H1 (cell line): ENCODE measurements around the gene MYO5A. TPM values are rescaled to one million over a fixed set of nuclear protein-coding genes. Genes with fewer than 3 reads are reported as not detected.

Experiments
- CTCF ChIA-PET: fragments of 300-600 bp; sonication (Branson Sonifier 250); formaldehyde crosslinking; loops from one replicate; lab custom pipeline; 2021; ENCODE audit not compliant: partially characterized antibody; lab: Charles Lee
- POLR2A ChIA-PET: fragments of 300-600 bp; sonication (Branson Sonifier 250); formaldehyde crosslinking; loops from one replicate; lab custom pipeline; 2021; ENCODE audit warnings: inconsistent platforms; ENCODE audit not compliant: partially characterized antibody; lab: Charles Lee
- DNase-seq, 2 experiments: peaks; one replicate each; pipeline versions ENCODE4 v3.0.0 to v3.0.0-alpha.2; 2010 to 2022; ENCODE audit warnings: low spot score in 2 of 2, low read depth in 1 of 2, mixed read lengths in 1 of 2
- FAIRE-seq: peaks from 2 replicates; lab custom pipeline; 2011; peaks lifted over from hg19 to GRCh38; lab: Jason Lieb, UNC
- H2AFZ ChIP-seq: 2 replicates; pipeline ENCODE4 v1.8.1; 2012; ENCODE audit warnings: low read length, inconsistent platforms
- H2AK5ac ChIP-seq: 2 replicates; pipeline ENCODE4 v1.6.1; 2013; ENCODE audit warnings: low read depth, low read length
- H2BK120ac ChIP-seq: replicated peaks from 2 replicates; pipeline ENCODE3; 2013; ENCODE audit warnings: low read depth, low read length, inconsistent platforms
- H2BK12ac ChIP-seq: 2 replicates; pipeline ENCODE4 v1.6.1; 2013; ENCODE audit warnings: low read depth, low read length
- H2BK15ac ChIP-seq: 2 replicates; pipeline ENCODE4 v1.6.1; 2013; ENCODE audit warnings: low read length
- H2BK20ac ChIP-seq: 2 replicates; pipeline ENCODE4 v1.6.1; 2013; ENCODE audit warnings: low read length
- H2BK5ac ChIP-seq: 2 replicates; pipeline ENCODE4 v1.6.1; 2013; ENCODE audit warnings: low read depth, low read length
- H3K14ac ChIP-seq: 2 replicates; pipeline ENCODE4 v1.6.1; 2013; ENCODE audit warnings: inconsistent platforms; ENCODE audit not compliant: insufficient read length
- H3K18ac ChIP-seq: 2 replicates; pipeline ENCODE4 v1.6.1; 2013; ENCODE audit warnings: low read length; ENCODE audit errors: extremely low read depth
- H3K23ac ChIP-seq: 2 replicates; pipeline ENCODE4 v1.6.1; 2013; ENCODE audit warnings: inconsistent platforms; ENCODE audit not compliant: insufficient read length
- H3K23me2 ChIP-seq: 2 replicates; pipeline ENCODE4 v1.6.1; 2013; ENCODE audit warnings: low read depth, low read length
- H3K27ac ChIP-seq: 2 replicates; pipeline ENCODE4 v1.6.1; 2011; ENCODE audit warnings: low read depth, low read length, inconsistent platforms
- H3K27me3 ChIP-seq, 4 experiments: replicated peaks in 1 of 4; 1 replicate in 1 of 4; 2 replicates in 3 of 4; pipeline versions ENCODE4 v1.6.1 to v1.8.1; 2011 to 2013; ENCODE audit warnings: low read length in 3 of 4, mild to moderate bottlenecking in 3 of 4, inconsistent platforms in 2 of 4, mixed read lengths in 2 of 4, moderate library complexity in 1 of 4; ENCODE audit not compliant: control insufficient read depth in 3 of 4, insufficient read depth in 3 of 4; ENCODE audit errors: extremely low read depth in 1 of 4
- H3K36me3 ChIP-seq, 4 experiments: 2 replicates each; pipeline versions ENCODE4 v1.6.1 to v1.8.1; 2011 to 2013; ENCODE audit warnings: mild to moderate bottlenecking in 4 of 4, low read length in 3 of 4, moderate library complexity in 2 of 4, control low read depth in 1 of 4, inconsistent platforms in 1 of 4; ENCODE audit not compliant: insufficient read depth in 4 of 4, control insufficient read depth in 2 of 4
- H3K4ac ChIP-seq: replicated peaks from 2 replicates; pipeline ENCODE3; 2013; ENCODE audit warnings: low read length, low read depth, mixed read lengths, inconsistent platforms; ENCODE audit not compliant: insufficient read length
- H3K4me1 ChIP-seq, 4 experiments: replicated peaks in 1 of 4; 1 replicate in 1 of 4; 2 replicates in 3 of 4; pipeline versions ENCODE4 v1.6.1 to v1.8.1; 2011 to 2013; ENCODE audit warnings: low read length in 3 of 4, inconsistent platforms in 2 of 4, mixed read lengths in 1 of 4; ENCODE audit not compliant: insufficient read depth in 4 of 4, control insufficient read depth in 3 of 4
- H3K4me2 ChIP-seq, 2 experiments: 2 replicates each; pipeline versions ENCODE4 v1.6.1 to v1.8.1; 2011 to 2013; ENCODE audit warnings: low read depth in 2 of 2, low read length in 2 of 2, control low read depth in 1 of 2, inconsistent platforms in 1 of 2, mild to moderate bottlenecking in 1 of 2; ENCODE audit not compliant: insufficient read depth in 1 of 2
- H3K4me3 ChIP-seq, 4 experiments: fragments of 200-600, 300-600 bp in 1 of 4; sonication (generic), shearing (Covaris generic), sonication (Bioruptor Twin) in 1 of 4; 2 replicates each; pipeline versions ENCODE4 v1.5.1 to v1.8.1; 2011 to 2016; ENCODE audit warnings: low read length in 4 of 4, low read depth in 3 of 4, control low read depth in 2 of 4, inconsistent platforms in 2 of 4, mild to moderate bottlenecking in 2 of 4, mixed read lengths in 1 of 4, moderate library complexity in 1 of 4; ENCODE audit not compliant: insufficient read depth in 2 of 4; ENCODE audit errors: extremely low read depth in 1 of 4
- H3K56ac ChIP-seq: replicated peaks from 2 replicates; pipeline ENCODE3; 2013; ENCODE audit warnings: low read depth, mild to moderate bottlenecking, mixed read lengths, low read length, inconsistent platforms; ENCODE audit not compliant: insufficient read length
- H3K79me1 ChIP-seq: 2 replicates; pipeline ENCODE4 v1.6.1; 2013; ENCODE audit warnings: low read depth, low read length, control low read depth
- H3K79me2 ChIP-seq, 2 experiments: 2 replicates each; pipeline versions ENCODE4 v1.6.1 to v1.8.1; 2012 to 2013; ENCODE audit warnings: low read length in 2 of 2, mild to moderate bottlenecking in 2 of 2, inconsistent platforms in 1 of 2; ENCODE audit not compliant: insufficient read depth in 2 of 2, control insufficient read depth in 1 of 2
- H3K9ac ChIP-seq, 4 experiments: replicated peaks in 1 of 4; 1 replicate in 1 of 4; 2 replicates in 3 of 4; pipeline versions ENCODE4 v1.6.1 to v1.8.1; 2011 to 2013; ENCODE audit warnings: low read depth in 3 of 4, low read length in 3 of 4, control low read depth in 2 of 4, mild to moderate bottlenecking in 2 of 4, moderate library complexity in 2 of 4, inconsistent platforms in 1 of 4; ENCODE audit errors: extremely low read depth in 1 of 4
- H3K9me3 ChIP-seq, 2 experiments: 2 replicates each; pipeline versions ENCODE4 v1.6.1 to v1.8.1; 2012 to 2013; ENCODE audit warnings: mild to moderate bottlenecking in 2 of 2, moderate library complexity in 2 of 2, control low read depth in 1 of 2, inconsistent platforms in 1 of 2, low read depth in 1 of 2, low read length in 1 of 2, mixed read lengths in 1 of 2; ENCODE audit not compliant: insufficient read depth in 2 of 2
- H4K20me1 ChIP-seq, 2 experiments: replicated peaks in 1 of 2; 2 replicates each; pipeline versions ENCODE3 to v1.8.1; 2011 to 2013; ENCODE audit warnings: inconsistent platforms in 2 of 2, low read length in 2 of 2, mild to moderate bottlenecking in 1 of 2; ENCODE audit not compliant: insufficient read depth in 2 of 2, control insufficient read depth in 1 of 2
- H4K5ac ChIP-seq: 2 replicates; pipeline ENCODE4 v1.6.1; 2013; ENCODE audit warnings: low read length, low read depth, mixed read lengths, inconsistent platforms; ENCODE audit not compliant: insufficient read length
- H4K8ac ChIP-seq: 2 replicates; pipeline ENCODE4 v1.8.0; 2013; ENCODE audit warnings: mild to moderate bottlenecking, moderate library complexity, low read length, inconsistent platforms; ENCODE audit not compliant: insufficient read depth; ENCODE audit errors: extremely low read depth
- H4K91ac ChIP-seq: replicated peaks from 2 replicates; pipeline ENCODE3; 2013; ENCODE audit warnings: low read length, mixed read lengths, inconsistent platforms; ENCODE audit not compliant: insufficient read length
- EP300 ChIP-seq, 2 experiments: IDR thresholded peaks; 1 replicate in 1 of 2; 2 replicates in 1 of 2; pipeline ENCODE4 v1.6.1; 2011 to 2012; ENCODE audit warnings: low read depth in 2 of 2, low read length in 2 of 2, mild to moderate bottlenecking in 2 of 2, borderline replicate concordance in 1 of 2, inconsistent platforms in 1 of 2, moderate library complexity in 1 of 2
- GTF2F1 ChIP-seq: IDR thresholded peaks from 2 replicates; pipeline ENCODE4 v1.6.1; 2012; ENCODE audit warnings: low read depth, low read length, improper control_type of control experiment, borderline replicate concordance
- HDAC6 ChIP-seq: IDR thresholded peaks from one replicate; pipeline ENCODE4 v1.7.1; 2012; ENCODE audit warnings: low read depth, mild to moderate bottlenecking, inconsistent platforms, low read length, moderate library complexity
- YY1 ChIP-seq: IDR thresholded peaks from 2 replicates; pipeline ENCODE4 v1.6.1; 2011; ENCODE audit warnings: low read depth, mild to moderate bottlenecking, low read length
- WGBS, 2 experiments: shearing (Covaris generic) in 1 of 2; methylation state at CpG; one replicate each; pipeline versions ENCODE4 v1.1.6 to v1.1.7; 2013 to 2015; ENCODE audit warnings: low lambda C conversion rate in 2 of 2, mixed read lengths in 2 of 2, inconsistent platforms in 1 of 2, low coverage in 1 of 2, missing lambda C conversion rate in 1 of 2; ENCODE audit not compliant: insufficient replicate concordance in 2 of 2, insufficient coverage in 1 of 2, insufficient read length in 1 of 2; ENCODE audit errors: extremely low coverage in 1 of 2, missing lambda C conversion rate in 1 of 2; 5-methylcytosine and 5-hydroxymethylcytosine counted together
- polyA plus RNA-seq, 7 experiments: library from polyadenylated mRNA; depleted of rRNA in 3 of 7; stranded (reverse) in 5 of 7; unstranded in 2 of 7; fragments of >200 nt in 5 of 7; fragments of 200-250 nt in 2 of 7; gene quantifications; 1 replicate in 5 of 7; 2 replicates in 1 of 7; 4 replicates in 1 of 7; pipeline versions ENCODE4 v1.2.1 to v1.2.3, GENCODE V29; 2011 to 2013; ENCODE audit warnings: missing spikeins in 2 of 7, mixed read lengths in 2 of 7
- total RNA-seq: library from RNA; stranded (reverse); fragmentation: NEBNext Ultra II Directional; extraction: Animal tissue kit (Norgen Biotek cat#: 25700); gene quantifications from 2 replicates; pipeline ENCODE4 v1.2.1, GENCODE V29; 2021
- TF ChIP-seq, protein P1 (sequence below), 3 experiments: IDR thresholded peaks; 1 replicate in 2 of 3; 2 replicates in 1 of 3; pipeline versions ENCODE4 v1.5.1 to v1.6.1; 2011; ENCODE audit warnings: low read length in 3 of 3, mild to moderate bottlenecking in 3 of 3, inconsistent platforms in 2 of 3, low read depth in 1 of 3, moderate library complexity in 1 of 3; ENCODE audit not compliant: insufficient read depth in 1 of 3; ENCODE audit errors: control extremely low read depth in 1 of 3

MYO5A gene
- total and polyA plus RNA-seq, 2 of the 8 experiments (the other 6 are each of a cell fraction or from before 2014, with no cell fraction given): 11.4 to 24.7 TPM

DNA sequence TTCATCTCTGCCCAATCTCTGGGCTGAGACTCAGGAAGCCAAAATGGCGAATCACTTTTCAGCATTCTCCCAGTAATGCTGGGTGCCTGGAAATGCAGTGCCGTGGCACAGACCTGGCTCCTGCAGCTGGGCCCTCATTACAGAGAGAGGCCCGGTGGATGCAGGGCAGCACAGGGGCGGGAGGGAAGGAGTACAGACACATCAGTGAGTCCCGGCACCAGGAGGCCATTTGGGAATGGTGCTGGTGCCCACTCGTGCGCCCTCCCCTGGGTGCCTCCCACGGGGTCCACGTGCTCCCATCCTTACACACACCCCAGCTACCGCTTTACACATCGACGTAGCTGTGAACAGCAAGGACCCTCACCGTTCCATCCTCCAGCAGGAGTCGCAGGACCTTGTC lies 246.3 kb downstream of the MYO5A start:
- Histone ChIP-seq H3K27ac (no peak overlapping the region), H3K4me1 (no peaks in the 10 kb centered on the region), H3K36me3 (peaks cover 7 to 32% (median 19%) of the 10 kb centered on the region in 4 experiments; a peak in 7 of 8 replicates), H4K5ac (no peak overlapping the region), H3K14ac (no peak overlapping the region), H4K91ac (no peak overlapping the region), H3K4me3 (no peak overlapping the region), H3K9ac (no peak overlapping the region), H2BK20ac (no peak overlapping the region), H3K9me3 (peaks cover 4 to 8% of the 10 kb centered on the region in 2 experiments; a peak in 2 of 4 replicates), H3K23me2 (no peaks in the 10 kb centered on the region), H2BK12ac (no peak overlapping the region), H4K20me1 (no peaks in the 10 kb centered on the region), H3K18ac (no peak overlapping the region), H3K56ac (no peak overlapping the region), H2AFZ (no peak overlapping the region), H3K79me2 (peaks cover 0 to 7% of the 10 kb centered on the region in 2 experiments; a peak in 2 of 4 replicates), H4K8ac (no peak overlapping the region), H2AK5ac (no peak overlapping the region), H2BK15ac (no peak overlapping the region), H2BK5ac (no peak overlapping the region), H3K79me1 (no peaks in the 10 kb centered on the region), H3K23ac (no peak overlapping the region), H2BK120ac (no peak overlapping the region), H3K27me3 (no peaks in the 10 kb centered on the region), H3K4me2 (no peak overlapping the region), H3K4ac (no peak overlapping the region)
- WGBS, 2 experiments: 91% methylated on average over 14 of the region's 14 CpGs; no CpG with 5 or more reads in 1 of the 2 experiments
- POLR2A ChIA-PET: interaction anchor here (0.8 to 2.0 kb wide), 2 partner anchors 10 to 13 kb away, joined by 4 read pairs; no protein-coding TSS in a partner anchor
- no peak for TF ChIP-seq YY1
- TF ChIP-seq, protein P1, sequence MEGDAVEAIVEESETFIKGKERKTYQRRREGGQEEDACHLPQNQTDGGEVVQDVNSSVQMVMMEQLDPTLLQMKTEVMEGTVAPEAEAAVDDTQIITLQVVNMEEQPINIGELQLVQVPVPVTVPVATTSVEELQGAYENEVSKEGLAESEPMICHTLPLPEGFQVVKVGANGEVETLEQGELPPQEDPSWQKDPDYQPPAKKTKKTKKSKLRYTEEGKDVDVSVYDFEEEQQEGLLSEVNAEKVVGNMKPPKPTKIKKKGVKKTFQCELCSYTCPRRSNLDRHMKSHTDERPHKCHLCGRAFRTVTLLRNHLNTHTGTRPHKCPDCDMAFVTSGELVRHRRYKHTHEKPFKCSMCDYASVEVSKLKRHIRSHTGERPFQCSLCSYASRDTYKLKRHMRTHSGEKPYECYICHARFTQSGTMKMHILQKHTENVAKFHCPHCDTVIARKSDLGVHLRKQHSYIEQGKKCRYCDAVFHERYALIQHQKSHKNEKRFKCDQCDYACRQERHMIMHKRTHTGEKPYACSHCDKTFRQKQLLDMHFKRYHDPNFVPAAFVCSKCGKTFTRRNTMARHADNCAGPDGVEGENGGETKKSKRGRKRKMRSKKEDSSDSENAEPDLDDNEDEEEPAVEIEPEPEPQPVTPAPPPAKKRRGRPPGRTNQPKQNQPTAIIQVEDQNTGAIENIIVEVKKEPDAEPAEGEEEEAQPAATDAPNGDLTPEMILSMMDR (IDR thresholded peaks at IDR 0.05; ENCODE audit: control extremely low read depth in 1 of 3, insufficient read depth in 1 of 3, low read depth in 1 of 3, low read length in 3 of 3): no peak
- TF ChIP-seq EP300 (IDR thresholded peaks at IDR 0.05; ENCODE audit: borderline replicate concordance in 1 of 2, low read depth in 2 of 2, low read length in 2 of 2): no peak
- TF ChIP-seq GTF2F1: no peak
- no peak for TF ChIP-seq HDAC6
- no peak for DNase-seq
- no peak for FAIRE-seq
- CTCF ChIA-PET: interaction anchor here (0.6 to 3.7 kb wide), 5 partner anchors 13 to 97 kb away, joined by 3 to 14 read pairs (median 3); no protein-coding TSS in a partner anchor
